Measurements from ENCODE around the gene HOXC12.

DNA sequence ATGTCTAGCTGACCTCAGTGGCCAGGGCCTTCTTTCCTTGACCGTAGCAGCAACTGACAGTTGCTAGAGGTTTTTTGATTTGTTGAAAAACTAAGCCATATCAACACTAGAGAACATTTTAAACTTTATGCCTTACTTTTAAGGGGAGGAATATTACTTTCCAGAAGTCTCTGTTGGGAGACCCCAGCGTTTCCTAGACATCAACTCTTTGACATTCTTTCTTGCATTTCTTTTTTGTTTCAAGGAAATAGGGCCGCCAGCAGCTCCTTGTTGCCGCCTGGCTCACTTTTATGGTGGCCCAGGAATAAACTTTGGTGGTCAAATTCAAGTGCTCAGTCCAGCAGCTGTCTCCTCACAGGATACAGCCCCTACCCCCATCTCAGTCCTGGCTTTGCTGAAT is 15.7 kb downstream of the HOXC12 start:
- TF ChIP-seq, protein P1, sequence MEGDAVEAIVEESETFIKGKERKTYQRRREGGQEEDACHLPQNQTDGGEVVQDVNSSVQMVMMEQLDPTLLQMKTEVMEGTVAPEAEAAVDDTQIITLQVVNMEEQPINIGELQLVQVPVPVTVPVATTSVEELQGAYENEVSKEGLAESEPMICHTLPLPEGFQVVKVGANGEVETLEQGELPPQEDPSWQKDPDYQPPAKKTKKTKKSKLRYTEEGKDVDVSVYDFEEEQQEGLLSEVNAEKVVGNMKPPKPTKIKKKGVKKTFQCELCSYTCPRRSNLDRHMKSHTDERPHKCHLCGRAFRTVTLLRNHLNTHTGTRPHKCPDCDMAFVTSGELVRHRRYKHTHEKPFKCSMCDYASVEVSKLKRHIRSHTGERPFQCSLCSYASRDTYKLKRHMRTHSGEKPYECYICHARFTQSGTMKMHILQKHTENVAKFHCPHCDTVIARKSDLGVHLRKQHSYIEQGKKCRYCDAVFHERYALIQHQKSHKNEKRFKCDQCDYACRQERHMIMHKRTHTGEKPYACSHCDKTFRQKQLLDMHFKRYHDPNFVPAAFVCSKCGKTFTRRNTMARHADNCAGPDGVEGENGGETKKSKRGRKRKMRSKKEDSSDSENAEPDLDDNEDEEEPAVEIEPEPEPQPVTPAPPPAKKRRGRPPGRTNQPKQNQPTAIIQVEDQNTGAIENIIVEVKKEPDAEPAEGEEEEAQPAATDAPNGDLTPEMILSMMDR (IDR thresholded peaks at IDR 0.05), result no peak
- TF ChIP-seq POLR2A (IDR thresholded peaks at IDR 0.05), result no peak
